HG03432 (cell line): Measurements from ENCODE around the gene RNF113B.

Source experiments
- ATAC-seq: cut with Tn5 transposase; IDR thresholded peaks from one replicate; pipeline ENCODE4 v1.9.1; 2021; ENCODE audit warnings: mild to moderate bottlenecking, moderate library complexity; ENCODE audit not compliant: unreplicated experiment

RNF113B gene

DNA sequence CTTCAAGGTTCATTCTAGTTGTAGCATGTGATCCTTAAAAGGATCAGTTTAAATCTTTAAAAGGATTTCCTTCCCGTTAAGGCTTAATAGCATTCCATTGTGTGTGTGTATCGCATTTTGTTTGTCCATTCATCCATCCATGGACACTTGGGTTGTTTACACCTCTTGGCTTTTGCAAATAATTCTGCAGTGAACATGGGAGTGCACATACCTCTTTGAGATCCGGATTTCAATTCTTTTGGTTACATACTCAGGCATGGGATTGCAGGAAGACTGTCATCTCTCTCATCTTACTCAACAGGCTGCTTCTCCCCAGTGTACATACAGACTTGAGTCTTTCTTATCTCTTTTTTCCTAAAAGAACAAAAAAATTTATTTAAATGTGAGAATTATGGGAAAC, 1.2 kb downstream of the RNF113B start:
- ATAC-seq = no peak

DNA sequence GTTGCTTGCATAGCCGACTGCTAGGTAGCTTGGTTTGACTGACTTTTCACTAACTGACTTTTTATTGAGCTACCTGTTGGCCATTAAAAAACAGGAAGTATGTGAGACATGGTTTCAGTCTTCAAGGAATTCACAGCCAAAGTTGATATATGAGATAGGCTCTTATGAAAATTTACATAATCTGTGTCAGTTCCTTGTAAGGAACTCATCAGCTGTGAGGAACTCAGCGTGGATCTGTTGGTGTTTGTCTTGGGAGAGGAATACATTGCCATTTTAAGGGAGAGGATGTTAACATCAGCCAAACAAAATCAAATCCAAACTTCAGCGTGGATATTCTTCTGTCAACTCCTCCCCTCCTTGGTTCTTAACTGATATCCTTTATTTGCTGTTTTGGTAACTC, 2.0 kb downstream of the RNF113B start:
- ATAC-seq = no peak

DNA sequence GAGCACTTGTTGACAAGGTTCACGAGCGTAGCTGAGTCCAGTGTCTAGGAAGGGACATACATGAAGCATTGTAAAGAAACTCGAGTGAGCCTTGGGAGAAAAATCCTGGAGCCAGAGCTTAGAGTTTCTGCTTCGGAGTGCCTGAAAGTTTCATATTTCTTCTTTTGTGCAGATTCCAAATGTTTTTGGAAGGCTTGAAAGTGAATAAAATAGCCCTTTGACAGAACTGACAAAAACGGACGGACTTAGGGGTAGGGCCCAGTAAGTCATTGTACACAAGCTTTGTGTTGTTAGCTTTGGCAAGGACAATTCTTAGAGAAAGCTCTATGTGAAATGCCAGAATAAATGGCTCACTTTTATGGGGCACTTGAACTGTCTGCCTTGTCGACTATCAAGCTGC, 2.8 kb downstream of the RNF113B start:
- ATAC-seq = no peak

DNA sequence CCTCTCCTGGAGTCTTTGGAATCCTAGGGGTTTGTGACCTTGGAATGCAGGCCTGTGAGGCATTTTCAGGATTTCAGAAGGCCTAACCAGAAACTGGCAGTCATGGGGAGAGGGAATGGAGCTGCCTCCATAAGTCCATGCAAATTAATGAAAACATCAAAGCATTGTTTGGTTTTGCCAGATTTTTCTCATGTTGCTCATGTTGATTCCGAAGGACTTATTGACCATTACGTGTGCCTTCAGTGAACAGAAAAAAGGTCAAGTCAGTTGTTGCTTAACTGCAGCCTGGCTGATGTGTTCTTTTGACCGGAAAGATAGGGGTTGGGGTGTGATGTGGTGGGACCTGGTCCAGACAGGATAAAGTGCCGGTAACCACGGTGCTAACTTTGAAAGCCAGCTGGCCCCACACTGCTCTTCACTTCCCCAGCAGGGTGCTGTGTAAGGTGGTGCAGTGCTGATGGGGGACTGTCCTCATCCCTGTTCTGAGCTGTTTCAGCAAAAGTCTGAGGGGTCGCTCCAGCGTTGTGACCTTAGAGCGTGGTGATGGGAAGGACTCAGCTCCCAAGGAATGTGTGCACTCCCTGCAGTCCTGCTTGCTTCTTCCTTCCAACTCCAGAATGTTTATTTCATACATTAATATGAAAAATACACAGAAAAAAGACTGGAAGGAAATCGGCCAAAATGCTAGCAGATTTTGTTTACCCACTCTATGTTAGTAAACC, 3.5 kb downstream of the RNF113B start:
- ATAC-seq = no peak

DNA sequence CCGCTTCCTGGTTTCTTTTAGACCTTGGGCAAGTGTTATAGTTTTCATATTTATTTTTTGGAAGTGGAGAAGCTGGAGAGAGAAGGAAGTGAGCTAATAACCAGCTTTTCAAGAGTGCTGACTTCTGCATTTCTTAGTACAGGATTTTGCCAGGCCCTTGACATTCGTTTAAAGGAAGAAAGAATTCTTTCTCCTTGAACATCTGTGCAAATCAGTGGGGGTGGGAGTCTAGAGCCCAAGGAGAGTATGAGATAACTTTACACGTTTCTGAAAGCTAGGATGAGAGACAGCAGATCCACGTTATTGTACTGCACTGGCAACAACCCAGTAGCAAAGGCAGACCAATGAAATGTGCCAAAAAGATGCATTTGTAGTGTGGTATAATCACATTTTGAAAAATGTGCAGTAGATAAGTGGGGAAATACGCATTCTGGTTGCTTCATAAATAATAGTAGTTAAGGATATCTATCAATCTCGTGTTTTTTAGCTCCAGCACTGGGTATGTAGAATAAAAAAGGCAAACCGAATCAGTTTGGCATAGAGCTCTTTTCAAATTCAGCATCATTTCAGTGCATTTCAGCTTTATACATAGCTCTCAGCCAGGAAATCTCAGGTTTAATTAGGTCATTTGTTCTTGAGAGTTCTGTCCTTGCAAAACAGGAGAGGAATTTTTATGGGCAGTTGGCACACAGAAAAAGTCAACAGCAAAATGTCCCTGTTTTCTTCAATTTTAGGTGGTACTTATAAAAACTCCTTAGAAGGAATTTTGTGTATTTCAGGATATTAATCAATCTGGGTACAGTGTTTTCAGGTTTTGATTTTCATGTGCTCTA, 4.3 kb downstream of the RNF113B start:
- ATAC-seq = no peak

DNA sequence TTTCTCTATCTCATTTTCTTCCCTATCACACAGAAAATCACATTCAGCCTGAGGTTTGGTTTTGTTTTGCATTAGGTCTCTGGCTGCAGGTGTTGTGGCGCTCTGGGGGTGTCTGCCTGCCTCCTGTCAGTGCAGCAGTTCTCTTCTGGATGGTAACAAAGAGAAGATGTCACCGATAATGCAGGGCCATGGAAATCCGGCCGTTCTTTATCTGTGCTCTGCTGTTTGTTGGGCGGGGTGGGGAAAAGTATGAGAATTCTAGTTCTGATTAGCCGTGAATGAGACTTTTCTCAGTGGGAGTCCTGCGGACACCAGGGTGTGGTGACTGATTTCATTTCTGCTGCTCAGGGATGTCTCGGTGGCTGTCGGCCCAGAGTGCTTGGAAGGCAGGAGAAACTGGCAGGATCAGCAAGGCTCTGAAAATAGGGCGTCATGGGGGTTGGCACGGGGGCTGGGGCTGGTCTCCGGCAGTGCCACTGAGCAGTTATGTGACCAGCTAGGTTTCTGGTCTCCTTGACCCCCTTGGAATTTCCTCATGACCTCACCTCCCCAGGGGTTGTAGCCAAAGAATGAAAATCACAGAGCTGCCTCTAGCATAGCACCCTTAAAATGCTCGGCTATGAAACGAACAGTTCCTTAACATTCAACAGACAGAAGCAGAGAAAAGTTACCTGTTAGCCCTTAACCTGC, 5.0 kb downstream of the RNF113B start:
- no peak for ATAC-seq

DNA sequence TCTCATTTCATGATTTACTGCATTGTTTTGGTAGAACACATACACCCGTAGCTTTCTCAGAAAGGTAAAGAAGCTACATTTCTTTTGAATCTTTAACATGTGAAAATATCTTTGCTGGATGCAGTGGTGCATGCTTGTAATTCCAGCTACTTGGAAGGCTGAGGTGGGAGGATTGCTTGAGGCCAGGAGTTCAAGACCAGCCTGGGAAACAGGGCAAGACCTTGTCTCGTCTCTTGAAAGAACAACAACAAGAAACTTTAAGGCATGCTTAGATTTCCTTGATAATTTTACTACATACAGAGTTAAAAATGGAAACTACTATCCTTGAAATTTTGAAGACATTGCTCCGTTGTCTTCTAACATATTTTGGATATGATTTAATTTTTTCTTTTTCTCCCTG, 7.7 kb downstream of the RNF113B start:
- no peak for ATAC-seq

DNA sequence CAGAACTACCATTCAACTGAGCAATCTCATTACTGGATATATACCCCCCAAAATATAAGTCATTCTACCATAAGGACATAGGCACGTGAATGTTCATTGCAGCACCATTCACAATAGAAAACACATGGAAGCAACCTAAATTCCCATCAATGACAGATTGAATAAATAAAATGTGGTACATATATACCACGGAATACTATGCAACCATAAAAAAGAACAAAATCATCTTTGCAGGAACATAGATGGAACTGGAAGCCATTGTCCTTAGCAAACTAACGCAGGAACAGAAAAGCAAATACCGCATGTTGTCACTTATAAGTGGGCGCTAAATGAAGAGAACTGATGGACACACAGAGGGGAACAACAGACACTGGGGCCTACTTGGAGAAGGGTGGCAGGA, 14.1 kb downstream of the RNF113B start:
- ATAC-seq = no peak

DNA sequence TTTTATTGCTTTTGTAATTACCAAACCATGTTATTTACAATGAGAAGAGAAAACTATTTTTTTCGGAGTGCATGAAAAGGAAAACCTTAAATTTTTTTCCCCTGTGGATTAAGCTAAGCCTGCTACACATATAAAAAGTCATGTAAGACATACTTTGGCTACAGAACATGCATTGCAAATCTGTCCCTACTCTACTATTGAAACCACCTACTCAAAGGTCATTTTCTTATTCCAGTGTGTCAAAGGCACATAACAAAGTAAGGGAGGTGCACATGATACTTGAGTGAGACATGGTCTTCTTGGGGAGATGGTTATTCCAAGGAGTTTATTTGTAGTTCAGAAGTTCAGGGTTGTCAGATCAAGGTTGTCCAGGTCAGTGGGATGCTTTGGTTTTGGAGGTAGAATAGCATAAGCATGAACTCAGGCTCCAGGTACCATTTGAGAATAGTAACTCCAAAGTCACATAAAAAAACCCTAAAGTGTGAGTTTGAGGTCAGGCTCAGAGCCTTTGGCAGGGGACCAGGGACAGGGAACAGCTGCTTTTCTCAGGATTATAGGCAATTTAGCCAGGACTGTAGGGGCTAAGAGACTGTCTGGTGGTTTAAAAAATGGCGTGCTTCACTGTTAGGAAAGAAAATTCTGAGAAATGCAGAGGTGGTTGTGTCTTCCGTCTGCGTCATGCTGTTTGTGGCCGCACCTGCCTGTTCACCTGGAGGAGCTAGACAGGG, 18.7 kb downstream of the RNF113B start:
- no peak for ATAC-seq

DNA sequence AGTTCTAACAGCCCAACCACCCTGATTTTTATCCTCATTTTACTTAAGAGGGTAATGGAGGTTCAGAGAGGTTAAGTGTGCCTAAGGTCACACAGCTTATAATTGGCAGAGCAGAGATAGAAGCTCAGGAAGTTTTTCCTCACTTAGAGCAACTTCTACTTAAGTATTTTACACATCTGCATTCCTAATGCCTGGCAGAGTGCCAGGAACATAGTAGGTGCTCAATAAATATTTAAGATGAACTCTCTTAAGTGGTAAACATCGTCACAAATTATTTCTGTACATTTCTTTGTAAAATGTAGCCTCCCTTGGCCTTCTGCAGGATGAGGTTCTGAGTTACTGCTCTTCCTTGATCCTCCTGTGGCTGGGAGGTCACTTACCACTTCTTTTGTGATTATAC, 19.5 kb downstream of the RNF113B start:
- no peak for ATAC-seq

DNA sequence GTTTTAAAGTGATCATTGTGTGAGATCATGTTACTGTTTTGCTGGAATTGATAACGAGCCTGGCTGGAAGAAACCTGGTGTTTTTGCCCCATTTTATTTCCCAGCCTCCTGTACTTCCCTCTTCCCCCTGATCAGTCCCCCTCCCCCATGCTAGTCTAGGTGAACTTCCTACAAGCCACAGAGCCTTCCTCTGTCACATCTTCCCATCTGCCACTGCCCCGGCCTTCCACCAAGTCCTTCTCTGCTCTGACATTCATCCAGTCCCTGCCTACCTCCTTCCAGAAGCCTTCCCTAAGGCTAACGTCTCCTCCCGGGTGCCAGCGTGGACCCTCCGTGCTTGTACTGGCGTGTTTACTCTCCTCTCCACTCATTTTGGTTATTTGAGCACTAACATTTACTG, 19.9 kb downstream of the RNF113B start:
- no peak for ATAC-seq

DNA sequence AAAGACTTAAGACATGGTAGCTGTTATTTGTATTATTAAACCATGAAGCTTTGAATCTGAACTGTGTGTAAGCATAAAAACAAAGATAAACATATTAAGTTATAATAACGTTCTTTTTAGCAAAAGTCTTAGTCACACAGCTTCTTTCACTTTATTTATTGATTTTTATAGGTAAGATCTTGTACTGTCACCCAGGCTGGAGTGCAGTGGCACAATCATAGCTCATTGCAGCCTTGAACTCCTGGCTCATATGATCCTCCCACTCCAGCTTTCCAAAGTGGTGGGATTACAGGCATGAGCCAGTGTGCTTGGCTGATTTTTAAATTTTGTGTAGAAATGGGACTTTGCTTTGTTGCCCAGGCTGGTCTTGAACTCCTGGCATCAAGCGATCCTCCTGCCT, 20.8 kb downstream of the RNF113B start:
- no peak for ATAC-seq

DNA sequence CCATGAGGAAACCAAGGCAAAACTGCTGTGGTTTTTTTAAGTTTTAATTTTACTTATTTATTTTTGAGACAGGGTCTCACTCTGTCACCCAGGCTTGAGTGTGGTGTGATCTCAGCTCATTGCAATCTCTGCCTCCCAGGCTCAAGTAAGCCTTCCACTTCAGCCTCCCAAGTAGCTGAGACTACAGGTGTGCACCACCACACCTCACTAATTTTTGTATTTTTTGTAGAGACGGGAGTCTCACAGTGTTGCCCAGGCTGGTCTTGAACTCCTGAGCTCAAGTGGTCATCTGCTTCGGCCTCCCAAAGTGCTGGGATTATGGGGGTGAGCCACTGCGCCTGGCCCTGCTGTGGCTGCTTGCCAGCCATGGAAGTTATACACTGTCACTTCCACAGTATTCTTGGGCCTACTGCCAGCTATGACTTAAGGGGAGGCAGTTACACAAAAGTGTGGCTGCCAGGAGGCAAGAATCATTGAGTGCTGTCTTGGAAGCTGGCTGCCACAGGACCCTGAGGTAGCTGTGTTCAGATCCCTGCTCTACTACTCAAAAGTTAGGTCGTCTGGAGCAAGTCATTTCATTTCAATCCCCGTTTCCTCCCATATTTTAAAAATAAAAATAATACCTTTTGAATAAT, 21.5 kb downstream of the RNF113B start:
- ATAC-seq = no peak

DNA sequence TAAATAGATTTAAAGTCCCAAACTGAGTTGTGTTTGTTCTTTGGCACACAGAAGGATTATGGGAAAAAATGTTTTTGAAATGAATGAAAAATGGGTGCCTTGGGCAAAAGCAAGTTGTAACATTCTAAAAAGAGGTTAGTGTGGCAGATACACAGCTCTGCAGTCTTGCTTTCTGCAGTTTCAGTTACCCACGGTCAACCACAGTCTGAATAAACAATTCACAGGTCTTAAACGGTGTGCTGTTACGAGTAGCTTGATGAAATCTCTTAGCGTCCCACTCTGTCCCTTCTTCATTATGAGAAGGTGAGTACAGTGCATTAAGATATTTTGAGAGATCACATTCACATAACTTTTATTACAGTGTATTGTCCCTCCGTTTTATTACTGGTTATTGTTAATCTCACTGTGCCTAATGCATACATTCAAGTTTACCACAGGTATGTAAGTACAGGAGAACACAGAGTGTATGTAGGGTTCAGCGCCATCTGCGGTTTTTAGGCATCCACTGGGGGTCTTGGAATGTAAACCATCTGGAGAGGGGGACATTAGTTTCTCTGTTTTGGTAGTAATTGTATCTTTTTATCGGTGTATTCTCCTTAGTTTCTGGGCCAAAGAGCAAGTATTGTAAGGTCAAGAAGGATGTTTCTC, 26.1 kb downstream of the RNF113B start:
- no peak for ATAC-seq

DNA sequence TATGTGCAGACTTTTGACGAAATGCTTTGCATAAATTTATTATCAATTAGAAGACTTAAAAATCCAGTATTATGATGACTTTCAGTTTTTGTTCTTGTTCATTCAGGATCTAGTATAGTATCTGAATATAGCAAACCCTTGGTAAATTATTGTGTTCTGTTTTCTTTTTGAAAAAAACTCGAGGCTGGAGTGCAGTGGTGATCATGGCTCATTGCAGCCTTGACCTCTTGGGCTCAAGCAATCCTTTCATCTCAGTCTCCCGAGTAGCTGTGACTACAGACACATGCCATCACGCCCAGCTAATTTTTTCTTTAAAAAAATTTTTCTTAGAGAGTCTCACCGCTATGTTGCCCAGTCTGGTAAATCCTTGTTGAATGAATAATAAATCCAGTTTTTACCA, 29.5 kb downstream of the RNF113B start:
- no peak for ATAC-seq

DNA sequence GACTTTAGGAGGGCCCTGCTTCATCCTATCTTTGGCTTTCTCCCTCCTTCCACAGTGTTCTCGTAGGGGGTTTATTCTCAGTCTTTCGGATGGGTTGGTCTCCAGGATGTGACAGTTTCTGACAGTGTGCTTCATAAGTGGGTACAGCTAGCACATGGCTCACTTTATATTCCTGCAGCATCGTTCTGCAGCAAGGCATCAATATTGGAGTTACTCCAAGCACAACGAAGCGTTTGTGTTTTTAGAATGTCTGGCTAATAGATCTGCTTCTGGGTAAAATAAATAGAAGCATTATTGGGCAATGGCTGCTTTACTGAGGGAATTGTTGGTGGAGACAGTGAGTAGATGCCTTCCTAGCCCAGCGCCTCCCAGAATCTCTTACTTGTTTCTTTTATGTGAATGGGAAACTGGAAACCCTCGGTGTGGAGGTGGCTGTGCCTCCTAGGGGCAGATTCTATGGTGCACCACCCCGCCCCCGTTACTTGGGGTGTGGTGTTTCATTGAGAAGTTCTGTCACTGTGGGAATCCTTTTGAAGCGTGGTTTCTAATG, 32.2 kb downstream of the RNF113B start:
- no peak for ATAC-seq

DNA sequence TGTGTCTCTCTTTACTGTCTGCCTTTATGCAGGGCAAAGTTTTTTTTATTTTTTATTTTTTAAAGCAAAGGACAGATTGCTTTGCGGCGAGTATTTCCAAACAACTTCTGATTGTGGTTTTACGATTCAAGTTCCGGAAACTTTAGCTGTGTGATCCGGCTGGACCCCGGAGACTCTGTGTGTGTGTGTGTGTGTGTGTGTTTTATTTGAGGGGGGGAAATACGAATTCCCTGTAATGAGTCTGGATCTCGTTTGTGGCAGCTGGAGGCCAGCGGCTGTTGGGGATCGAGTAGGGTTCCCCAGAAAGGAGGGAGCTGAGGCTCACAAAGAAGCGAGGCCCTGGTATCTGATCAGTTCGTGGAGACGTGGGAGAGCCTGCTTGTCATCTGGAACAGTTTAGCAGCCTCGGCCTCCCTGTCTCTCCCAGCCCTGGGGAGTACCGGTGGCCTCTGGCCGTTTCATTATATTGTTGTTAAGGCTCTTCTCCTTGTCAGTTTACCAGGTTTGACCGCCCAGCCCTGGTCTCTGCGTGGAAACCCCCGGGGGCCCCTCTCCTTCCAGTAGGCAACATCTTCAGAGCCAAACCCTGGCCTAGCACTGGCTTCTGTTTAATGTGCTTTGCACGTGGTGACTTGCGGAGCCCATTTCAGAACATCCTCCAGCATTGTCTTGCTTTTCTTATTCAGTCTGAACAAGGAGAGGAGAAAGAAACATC, 32.9 kb downstream of the RNF113B start:
- no peak for ATAC-seq

DNA sequence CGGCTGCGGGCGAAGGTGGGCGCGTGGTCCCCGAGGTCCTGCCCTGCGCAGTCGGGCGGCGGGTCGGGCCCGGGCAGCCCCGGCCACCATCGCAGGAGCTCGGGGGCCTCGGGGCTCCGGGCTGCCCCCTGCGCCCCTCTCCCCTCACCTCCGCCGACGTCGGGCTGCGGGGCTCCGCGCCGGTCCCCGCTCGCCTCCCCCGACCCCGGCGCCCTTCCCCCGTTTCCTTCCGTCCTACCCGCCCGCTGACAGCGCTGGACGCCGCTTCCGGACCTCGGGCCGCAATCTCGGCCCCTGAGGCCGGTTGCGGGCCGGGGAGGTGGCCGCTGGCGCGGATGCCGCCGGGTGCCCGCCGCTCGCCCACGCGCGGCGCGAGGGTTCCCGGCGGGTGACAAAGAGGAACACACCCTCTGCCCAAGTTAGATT, 33.5 kb downstream of the RNF113B start:
- peak; percentile 9 for ATAC-seq

DNA sequence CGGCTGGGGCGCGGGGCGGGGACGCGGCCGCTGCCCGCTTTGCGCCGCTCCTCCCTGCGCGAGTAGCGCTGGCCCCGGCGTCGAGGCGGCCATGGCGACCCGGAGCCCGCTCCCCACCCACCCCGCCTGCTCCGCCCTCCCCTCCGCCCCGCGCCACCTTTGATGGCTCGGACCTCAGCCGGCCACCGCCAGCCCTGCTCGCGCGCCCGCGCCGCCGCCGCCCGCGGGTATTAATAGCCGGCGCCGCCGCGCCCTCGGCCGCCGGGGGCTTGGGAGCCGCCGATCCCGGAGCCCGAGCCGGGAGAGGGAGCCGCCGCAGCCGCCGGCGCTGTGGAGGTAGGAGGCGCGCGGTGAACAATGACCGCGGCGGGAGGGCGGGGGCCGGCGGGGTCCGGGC, 33.9 kb downstream of the RNF113B start:
- ATAC-seq = peak; percentile 36
